PFSK-1 (cell line): Measurements from ENCODE around the gene NEDD4L.

Experiments used
- FOXP2 ChIP-seq: optimal IDR thresholded peaks from 2 replicates; pipeline ENCODE3; 2011; ENCODE audit warnings: borderline replicate concordance, control low read depth, inconsistent platforms; ENCODE audit not compliant: insufficient read depth; ENCODE audit errors: extremely low read length, extremely low read depth
- POLR2AphosphoS5 ChIP-seq: IDR thresholded peaks from 2 replicates; pipeline ENCODE4 v1.6.1; 2012; ENCODE audit warnings: low read depth, mild to moderate bottlenecking, control low read depth, low read length, moderate library complexity
- SIN3A ChIP-seq: IDR thresholded peaks from 2 replicates; pipeline ENCODE4 v1.6.1; 2012; ENCODE audit warnings: mild to moderate bottlenecking, low read length, moderate library complexity, borderline replicate concordance; ENCODE audit not compliant: insufficient read depth
- TAF1 ChIP-seq: IDR thresholded peaks from 2 replicates; pipeline ENCODE4 v1.6.1; 2012; ENCODE audit warnings: low read length, control low read depth, borderline replicate concordance; ENCODE audit not compliant: insufficient read depth
- TF ChIP-seq, protein P1 (sequence below), 2 experiments: IDR thresholded peaks; 2 replicates each; pipeline versions ENCODE4 v1.6.1 to v1.8.0; 2011 to 2012; ENCODE audit warnings: low read depth in 2 of 2, low read length in 2 of 2, control low read depth in 1 of 2, inconsistent platforms in 1 of 2, mild to moderate bottlenecking in 1 of 2, moderate library complexity in 1 of 2; ENCODE audit not compliant: insufficient read depth in 1 of 2

The NEDD4L gene

DNA sequence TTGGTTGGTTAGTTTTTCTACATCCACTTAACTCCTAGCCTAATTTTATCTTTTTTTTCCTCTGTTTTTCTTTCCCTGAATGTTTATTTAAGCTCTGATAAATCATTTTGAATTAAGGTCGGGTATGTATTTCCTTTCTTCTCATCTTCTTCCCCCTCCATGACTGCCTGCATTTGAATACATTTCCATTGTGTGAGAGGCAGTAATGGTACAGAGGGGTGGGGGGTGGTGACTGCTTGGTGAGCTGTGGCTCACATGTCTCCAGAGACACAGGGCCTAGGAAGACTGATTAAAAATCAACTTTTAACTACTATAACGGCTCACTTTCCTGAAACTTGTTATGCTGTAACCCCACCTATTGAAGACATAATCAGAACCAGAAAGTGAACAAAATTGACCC lies 58.0 kb downstream of the NEDD4L start:
- no peak for TF ChIP-seq SIN3A
- TF ChIP-seq TAF1, result no peak

GRCh38 chr18:58102875-58103274 lies 58.8 kb downstream of the NEDD4L start:
- no peak for TF ChIP-seq FOXP2
- no peak for TF ChIP-seq SIN3A
- no peak for TF ChIP-seq POLR2AphosphoS5
- TF ChIP-seq, protein P1, sequence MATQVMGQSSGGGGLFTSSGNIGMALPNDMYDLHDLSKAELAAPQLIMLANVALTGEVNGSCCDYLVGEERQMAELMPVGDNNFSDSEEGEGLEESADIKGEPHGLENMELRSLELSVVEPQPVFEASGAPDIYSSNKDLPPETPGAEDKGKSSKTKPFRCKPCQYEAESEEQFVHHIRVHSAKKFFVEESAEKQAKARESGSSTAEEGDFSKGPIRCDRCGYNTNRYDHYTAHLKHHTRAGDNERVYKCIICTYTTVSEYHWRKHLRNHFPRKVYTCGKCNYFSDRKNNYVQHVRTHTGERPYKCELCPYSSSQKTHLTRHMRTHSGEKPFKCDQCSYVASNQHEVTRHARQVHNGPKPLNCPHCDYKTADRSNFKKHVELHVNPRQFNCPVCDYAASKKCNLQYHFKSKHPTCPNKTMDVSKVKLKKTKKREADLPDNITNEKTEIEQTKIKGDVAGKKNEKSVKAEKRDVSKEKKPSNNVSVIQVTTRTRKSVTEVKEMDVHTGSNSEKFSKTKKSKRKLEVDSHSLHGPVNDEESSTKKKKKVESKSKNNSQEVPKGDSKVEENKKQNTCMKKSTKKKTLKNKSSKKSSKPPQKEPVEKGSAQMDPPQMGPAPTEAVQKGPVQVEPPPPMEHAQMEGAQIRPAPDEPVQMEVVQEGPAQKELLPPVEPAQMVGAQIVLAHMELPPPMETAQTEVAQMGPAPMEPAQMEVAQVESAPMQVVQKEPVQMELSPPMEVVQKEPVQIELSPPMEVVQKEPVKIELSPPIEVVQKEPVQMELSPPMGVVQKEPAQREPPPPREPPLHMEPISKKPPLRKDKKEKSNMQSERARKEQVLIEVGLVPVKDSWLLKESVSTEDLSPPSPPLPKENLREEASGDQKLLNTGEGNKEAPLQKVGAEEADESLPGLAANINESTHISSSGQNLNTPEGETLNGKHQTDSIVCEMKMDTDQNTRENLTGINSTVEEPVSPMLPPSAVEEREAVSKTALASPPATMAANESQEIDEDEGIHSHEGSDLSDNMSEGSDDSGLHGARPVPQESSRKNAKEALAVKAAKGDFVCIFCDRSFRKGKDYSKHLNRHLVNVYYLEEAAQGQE (IDR thresholded peaks at IDR 0.05; ENCODE audit: insufficient read depth in 1 of 2, low read depth in 2 of 2, low read length in 2 of 2), result no peak
- TF ChIP-seq TAF1, result no peak

DNA sequence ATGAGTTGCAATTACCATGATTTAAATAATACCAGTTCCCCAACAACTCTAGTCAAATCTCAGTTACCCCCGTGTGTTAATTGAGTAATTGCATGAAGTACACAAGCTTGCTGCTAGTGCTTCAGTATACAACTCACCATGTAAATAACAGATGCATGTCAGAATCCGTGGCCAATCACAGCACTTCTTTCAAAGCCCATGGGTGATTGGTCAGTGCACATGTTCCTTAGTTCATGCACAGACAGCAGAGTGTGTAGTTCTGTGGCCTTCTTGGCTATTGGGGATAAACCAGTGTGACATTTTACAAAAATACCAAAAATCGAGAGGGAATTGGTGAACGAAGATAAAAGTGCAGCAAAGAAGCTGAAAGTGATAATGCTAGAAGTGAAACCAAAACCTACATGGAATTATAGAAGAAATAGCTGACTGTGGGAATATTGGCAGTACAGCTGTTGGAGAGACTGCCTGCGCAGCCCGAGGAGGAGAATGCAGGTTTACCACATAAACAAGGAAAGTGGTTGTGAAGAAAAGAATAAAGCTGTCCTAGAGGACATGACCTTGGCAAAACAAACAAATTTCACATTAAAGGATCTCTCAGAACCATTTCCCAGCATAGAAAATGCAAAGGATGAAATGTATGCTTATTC lies 59.4 kb downstream of the NEDD4L start:
- TF ChIP-seq TAF1, result no peak
- no peak for TF ChIP-seq POLR2AphosphoS5
- TF ChIP-seq SIN3A, result no peak
- TF ChIP-seq, protein P1 (IDR thresholded peaks at IDR 0.05; ENCODE audit: insufficient read depth in 1 of 2, low read depth in 2 of 2, low read length in 2 of 2), result no peak
- no peak for TF ChIP-seq FOXP2

DNA sequence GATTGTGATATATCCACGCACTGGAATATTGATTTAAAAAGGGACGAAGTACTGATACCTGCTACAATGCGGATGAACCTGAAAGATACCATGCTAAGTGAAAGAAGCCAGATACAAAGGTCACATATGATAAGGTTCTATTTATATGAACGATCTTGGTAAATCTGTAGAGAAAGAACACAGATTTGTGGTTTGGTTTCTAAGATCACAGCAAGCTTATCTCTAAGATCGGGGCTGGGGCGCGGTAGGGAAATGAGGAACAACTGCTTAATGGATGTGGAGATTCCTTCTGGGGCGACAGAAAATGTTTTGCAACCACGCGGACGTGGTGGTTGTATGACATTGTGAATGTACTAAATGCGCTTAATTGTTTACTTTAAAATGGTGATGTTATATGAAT lies 60.1 kb downstream of the NEDD4L start:
- TF ChIP-seq POLR2AphosphoS5 (no peak), SIN3A (no peak), TAF1 (no peak), FOXP2 (no peak)
- TF ChIP-seq, protein P1 (IDR thresholded peaks at IDR 0.05; ENCODE audit: insufficient read depth in 1 of 2, low read depth in 2 of 2, low read length in 2 of 2), result no peak

- TF ChIP-seq POLR2AphosphoS5 (no peak), TAF1 (no peak), FOXP2 (no peak)
- TF ChIP-seq, protein P1 (IDR thresholded peaks at IDR 0.05; ENCODE audit: insufficient read depth in 1 of 2, low read depth in 2 of 2, low read length in 2 of 2), result no peak
These were observed 61.3 kb downstream of the NEDD4L start for GRCh38 chr18:58105206-58105887.
